ENCODE results near the gene LRRC10B.

Gene LRRC10B

DNA sequence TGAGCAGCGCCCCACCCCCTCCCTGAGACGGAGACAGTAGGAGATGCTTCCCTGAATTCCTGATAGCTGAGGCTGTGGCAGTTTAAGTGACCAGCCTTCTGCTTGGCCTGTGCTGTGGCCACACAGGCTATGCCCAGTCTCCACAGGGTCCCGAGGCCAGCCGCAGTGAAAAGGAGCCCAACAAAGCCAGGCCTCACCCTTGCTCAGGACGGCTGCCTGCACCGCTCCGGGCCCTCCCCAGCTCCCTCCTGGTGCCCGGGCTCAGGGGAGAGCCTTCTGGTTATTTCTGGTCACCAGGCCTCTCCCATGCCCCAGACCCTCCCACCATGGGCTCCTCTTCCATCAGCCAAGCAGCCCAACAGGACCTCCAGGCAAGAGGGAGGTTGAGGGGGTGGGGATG, 28.8 kb downstream of the LRRC10B start:
- no peaks in the 10 kb centered on the region for H3K27me3 ChIP-seq (ENCODE audit: control insufficient read depth, insufficient read depth, low read length, poor library complexity, severe bottlenecking)
- 86 to 89% methylated on average over 8 of the region's 8 CpGs for WGBS, 2 experiments
- no peaks in the 10 kb centered on the region for H3K9me3 ChIP-seq (ENCODE audit: control insufficient read depth, low read length)
- no peak overlapping the region for H3K4me3 ChIP-seq (ENCODE audit: insufficient read depth, low read depth, low read length)
- no peaks in the 10 kb centered on the region for H3K36me3 ChIP-seq (ENCODE audit: control insufficient read depth, insufficient read depth, low read length)
- H3K27ac ChIP-seq (ENCODE audit: insufficient read depth, low read depth, low read length, poor library complexity, severe bottlenecking): no peak overlapping the region
- H3K4me1 ChIP-seq (ENCODE audit: control insufficient read depth, insufficient read depth, low read length): peaks cover 40% of the 10 kb centered on the region

DNA sequence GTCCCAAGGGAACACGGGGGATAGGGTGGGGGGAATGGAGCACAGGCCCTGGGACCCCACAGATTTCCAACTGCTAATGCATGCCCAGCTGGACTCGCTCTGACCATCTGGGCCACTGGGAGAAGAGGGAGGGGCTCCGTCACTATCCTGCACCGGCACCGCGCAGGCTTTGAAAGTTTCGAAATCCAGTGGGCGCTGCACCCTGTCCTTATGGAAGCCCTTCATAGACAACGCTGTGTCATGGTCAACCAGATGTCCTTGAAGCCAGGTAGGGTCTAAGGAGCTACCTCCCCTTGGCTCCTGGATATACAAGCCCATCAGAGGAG, 30.1 kb downstream of the LRRC10B start:
- H3K4me3 ChIP-seq (ENCODE audit: insufficient read depth, low read depth, low read length): no peak overlapping the region
- H3K4me1 ChIP-seq (ENCODE audit: control insufficient read depth, insufficient read depth, low read length): peaks cover 48% of the 10 kb centered on the region
- no peaks in the 10 kb centered on the region for H3K36me3 ChIP-seq (ENCODE audit: control insufficient read depth, insufficient read depth, low read length)
- no peaks in the 10 kb centered on the region for H3K9me3 ChIP-seq (ENCODE audit: control insufficient read depth, low read length)
- no peak overlapping the region for H3K27ac ChIP-seq (ENCODE audit: insufficient read depth, low read depth, low read length, poor library complexity, severe bottlenecking)
- no peaks in the 10 kb centered on the region for H3K27me3 ChIP-seq (ENCODE audit: control insufficient read depth, insufficient read depth, low read length, poor library complexity, severe bottlenecking)
- 95% methylated on average over 9 of the region's 9 CpGs for WGBS, 2 experiments

DNA sequence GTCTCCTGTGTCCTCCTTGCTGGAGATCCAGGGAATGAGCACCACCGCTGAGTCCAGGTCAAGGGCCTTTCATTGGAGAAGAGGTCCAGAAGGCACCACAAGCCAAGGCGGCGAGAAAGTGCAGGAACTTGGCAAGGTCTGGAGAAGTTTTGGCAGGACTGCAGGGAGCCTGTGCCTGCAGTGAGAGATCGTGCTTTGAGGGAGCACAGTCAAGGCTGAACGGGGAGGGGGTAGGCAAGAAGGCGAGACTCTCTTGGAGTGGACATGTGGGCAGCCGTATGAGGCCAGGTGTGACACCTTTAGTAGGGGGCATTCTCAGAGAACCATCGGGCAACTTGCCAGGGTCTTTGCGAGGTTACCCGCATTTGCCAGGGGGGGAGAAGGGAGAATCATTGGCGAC, 30.5 kb downstream of the LRRC10B start:
- Histone ChIP-seq H3K9me3 (ENCODE audit: control insufficient read depth, low read length) (no peaks in the 10 kb centered on the region), H3K36me3 (ENCODE audit: control insufficient read depth, insufficient read depth, low read length) (no peaks in the 10 kb centered on the region), H3K4me3 (ENCODE audit: insufficient read depth, low read depth, low read length) (no peak overlapping the region), H3K4me1 (ENCODE audit: control insufficient read depth, insufficient read depth, low read length) (peaks cover 48% of the 10 kb centered on the region), H3K27ac (ENCODE audit: insufficient read depth, low read depth, low read length, poor library complexity, severe bottlenecking) (no peak overlapping the region), H3K27me3 (ENCODE audit: control insufficient read depth, insufficient read depth, low read length, poor library complexity, severe bottlenecking) (no peaks in the 10 kb centered on the region)
- 93 to 96% methylated on average over 11 of the region's 11 CpGs for WGBS, 2 experiments

DNA sequence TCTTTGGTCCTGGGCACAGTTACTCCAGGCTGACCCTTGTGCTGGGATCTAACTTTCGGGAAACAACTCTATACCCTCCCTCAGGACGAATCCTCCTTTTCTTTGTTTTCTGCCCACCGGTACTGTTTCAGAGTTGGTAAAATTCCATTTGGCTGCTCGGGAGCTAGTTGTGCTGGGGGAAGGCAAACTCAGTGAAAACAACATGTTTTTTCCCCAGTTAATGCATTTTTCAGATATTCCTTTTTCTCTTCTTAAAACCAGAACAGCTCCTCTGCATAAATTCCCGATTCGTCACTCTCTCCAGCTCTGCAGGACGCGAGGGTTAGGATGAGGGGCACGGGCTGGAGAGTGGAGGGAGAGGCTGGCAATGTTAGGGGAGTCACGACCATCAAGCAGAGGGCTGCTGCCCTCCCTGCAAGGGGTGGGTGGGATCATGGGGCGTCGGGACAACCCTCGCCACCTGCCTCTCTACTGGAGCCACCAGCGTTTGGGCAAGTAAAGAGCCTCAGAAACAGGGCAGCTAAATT, 31.3 kb downstream of the LRRC10B start:
- no peaks in the 10 kb centered on the region for H3K9me3 ChIP-seq (ENCODE audit: control insufficient read depth, low read length)
- no peaks in the 10 kb centered on the region for H3K36me3 ChIP-seq (ENCODE audit: control insufficient read depth, insufficient read depth, low read length)
- no peak overlapping the region for H3K4me3 ChIP-seq (ENCODE audit: insufficient read depth, low read depth, low read length)
- peak overlapping the region; percentile 30 for H3K27ac ChIP-seq (ENCODE audit: insufficient read depth, low read depth, low read length, poor library complexity, severe bottlenecking)
- 49 to 63% methylated on average over 12 to 14 of the region's 14 CpGs for WGBS, 2 experiments
- no peaks in the 10 kb centered on the region for H3K27me3 ChIP-seq (ENCODE audit: control insufficient read depth, insufficient read depth, low read length, poor library complexity, severe bottlenecking)
- H3K4me1 ChIP-seq (ENCODE audit: control insufficient read depth, insufficient read depth, low read length): peaks cover 48% of the 10 kb centered on the region

DNA sequence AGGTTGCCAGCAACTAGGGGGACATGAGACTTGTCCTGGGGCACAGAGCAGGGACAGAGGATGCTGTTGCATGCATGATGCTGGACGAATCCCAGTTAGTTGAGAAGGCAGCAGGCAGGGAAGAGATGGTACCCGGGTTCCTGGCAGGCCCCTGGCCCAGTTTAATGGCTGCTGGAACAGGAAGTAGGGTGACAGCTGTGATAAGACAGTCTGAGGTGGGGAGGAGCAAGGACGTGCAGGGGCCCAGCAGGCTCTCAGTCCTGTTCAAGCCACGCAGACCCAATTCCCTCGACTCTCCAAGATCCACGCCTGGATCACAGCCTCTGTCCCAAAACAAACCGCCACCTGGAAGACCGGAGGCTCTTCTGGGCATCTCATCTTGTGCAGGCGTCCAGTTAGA, 32.0 kb downstream of the LRRC10B start:
- H3K36me3 ChIP-seq (ENCODE audit: control insufficient read depth, insufficient read depth, low read length): no peaks in the 10 kb centered on the region
- no peak overlapping the region for H3K27ac ChIP-seq (ENCODE audit: insufficient read depth, low read depth, low read length, poor library complexity, severe bottlenecking)
- no peaks in the 10 kb centered on the region for H3K27me3 ChIP-seq (ENCODE audit: control insufficient read depth, insufficient read depth, low read length, poor library complexity, severe bottlenecking)
- no peak overlapping the region for H3K4me3 ChIP-seq (ENCODE audit: insufficient read depth, low read depth, low read length)
- H3K4me1 ChIP-seq (ENCODE audit: control insufficient read depth, insufficient read depth, low read length): peaks cover 48% of the 10 kb centered on the region
- H3K9me3 ChIP-seq (ENCODE audit: control insufficient read depth, low read length): no peaks in the 10 kb centered on the region
- 86 to 90% methylated on average over 9 of the region's 9 CpGs for WGBS, 2 experiments

DNA sequence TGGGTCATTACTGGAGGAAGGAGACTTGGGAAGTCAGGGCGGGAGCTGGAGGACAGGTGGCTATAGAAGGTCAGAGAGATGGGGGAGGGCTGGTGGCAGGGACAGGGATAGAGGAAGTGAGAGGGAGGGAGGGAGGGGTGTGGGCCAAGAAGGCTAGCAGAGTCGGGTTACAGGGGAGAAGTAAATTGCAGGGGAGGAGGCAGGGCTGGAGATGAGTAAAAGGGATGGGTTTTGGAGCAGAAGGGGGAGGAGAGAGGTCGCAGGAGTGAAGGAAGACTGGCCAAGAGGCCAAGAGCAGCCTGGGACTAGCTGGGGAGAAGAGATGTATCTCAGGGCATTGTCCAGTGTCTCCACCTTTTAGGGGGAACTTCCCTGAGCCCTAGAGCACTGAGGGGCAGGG, 33.0 kb downstream of the LRRC10B start:
- Histone ChIP-seq H3K4me1 (ENCODE audit: control insufficient read depth, insufficient read depth, low read length) (peaks cover 48% of the 10 kb centered on the region), H3K27me3 (ENCODE audit: control insufficient read depth, insufficient read depth, low read length, poor library complexity, severe bottlenecking) (no peaks in the 10 kb centered on the region), H3K36me3 (ENCODE audit: control insufficient read depth, insufficient read depth, low read length) (no peaks in the 10 kb centered on the region), H3K9me3 (ENCODE audit: control insufficient read depth, low read length) (no peaks in the 10 kb centered on the region), H3K4me3 (ENCODE audit: insufficient read depth, low read depth, low read length) (no peak overlapping the region), H3K27ac (ENCODE audit: insufficient read depth, low read depth, low read length, poor library complexity, severe bottlenecking) (no peak overlapping the region)
- 11 to 20% methylated on average over 3 of the region's 3 CpGs for WGBS, 2 experiments

DNA sequence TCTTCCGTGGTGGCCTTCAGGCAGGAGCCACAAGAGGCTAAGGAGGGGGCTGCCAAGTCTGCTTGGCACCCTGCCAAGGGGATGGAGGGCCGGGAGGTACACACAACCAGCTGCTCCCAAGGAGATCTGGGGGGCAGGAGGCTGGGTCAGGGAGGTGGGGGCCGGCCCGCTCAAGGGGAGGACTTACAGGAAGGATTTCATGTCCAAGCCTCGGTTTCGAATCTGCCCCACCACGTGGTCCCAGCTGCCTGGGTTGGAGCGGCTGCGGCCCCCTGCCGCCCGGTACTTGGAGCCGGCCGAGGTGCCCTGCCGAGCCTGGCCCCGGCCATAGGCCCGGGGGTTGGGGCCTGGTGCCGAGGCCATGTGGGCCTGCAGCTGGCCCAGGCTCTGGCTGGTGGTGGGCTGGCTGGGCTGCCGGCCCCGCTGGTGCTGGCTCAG, 33.5 kb downstream of the LRRC10B start:
- no peaks in the 10 kb centered on the region for H3K9me3 ChIP-seq (ENCODE audit: control insufficient read depth, low read length)
- 50 to 52% methylated on average over 19 of the region's 19 CpGs for WGBS, 2 experiments
- H3K4me3 ChIP-seq (ENCODE audit: insufficient read depth, low read depth, low read length): no peak overlapping the region
- H3K4me1 ChIP-seq (ENCODE audit: control insufficient read depth, insufficient read depth, low read length): peaks cover 48% of the 10 kb centered on the region
- no peaks in the 10 kb centered on the region for H3K36me3 ChIP-seq (ENCODE audit: control insufficient read depth, insufficient read depth, low read length)
- no peak overlapping the region for H3K27ac ChIP-seq (ENCODE audit: insufficient read depth, low read depth, low read length, poor library complexity, severe bottlenecking)
- H3K27me3 ChIP-seq (ENCODE audit: control insufficient read depth, insufficient read depth, low read length, poor library complexity, severe bottlenecking): no peaks in the 10 kb centered on the region

DNA sequence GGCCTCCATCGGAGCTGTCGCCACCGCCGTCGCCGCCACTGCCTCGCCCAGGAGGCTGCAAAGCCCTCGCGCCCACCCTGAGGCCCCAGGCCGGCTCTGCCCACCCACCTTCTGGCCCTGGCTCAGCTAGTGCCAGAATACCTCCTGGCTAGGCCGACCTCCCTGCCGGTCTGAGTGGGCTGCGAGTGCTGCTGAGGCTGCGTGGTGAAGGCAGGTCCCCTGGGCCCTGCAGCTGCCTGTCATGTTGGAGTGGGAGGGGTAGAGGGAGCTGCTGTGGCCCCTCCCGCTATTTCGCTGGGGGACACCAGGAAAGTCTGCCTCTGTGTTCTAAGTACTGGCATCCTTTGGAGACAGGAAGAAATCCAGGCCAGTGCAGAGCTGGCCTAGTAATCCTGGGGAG, 34.2 kb downstream of the LRRC10B start:
- Histone ChIP-seq H3K27me3 (ENCODE audit: control insufficient read depth, insufficient read depth, low read length, poor library complexity, severe bottlenecking) (no peaks in the 10 kb centered on the region), H3K36me3 (ENCODE audit: control insufficient read depth, insufficient read depth, low read length) (no peaks in the 10 kb centered on the region), H3K4me3 (ENCODE audit: insufficient read depth, low read depth, low read length) (no peak overlapping the region), H3K4me1 (ENCODE audit: control insufficient read depth, insufficient read depth, low read length) (peaks cover 46% of the 10 kb centered on the region), H3K9me3 (ENCODE audit: control insufficient read depth, low read length) (no peaks in the 10 kb centered on the region), H3K27ac (ENCODE audit: insufficient read depth, low read depth, low read length, poor library complexity, severe bottlenecking) (no peak overlapping the region)
- 85 to 87% methylated on average over 16 of the region's 16 CpGs for WGBS, 2 experiments

DNA sequence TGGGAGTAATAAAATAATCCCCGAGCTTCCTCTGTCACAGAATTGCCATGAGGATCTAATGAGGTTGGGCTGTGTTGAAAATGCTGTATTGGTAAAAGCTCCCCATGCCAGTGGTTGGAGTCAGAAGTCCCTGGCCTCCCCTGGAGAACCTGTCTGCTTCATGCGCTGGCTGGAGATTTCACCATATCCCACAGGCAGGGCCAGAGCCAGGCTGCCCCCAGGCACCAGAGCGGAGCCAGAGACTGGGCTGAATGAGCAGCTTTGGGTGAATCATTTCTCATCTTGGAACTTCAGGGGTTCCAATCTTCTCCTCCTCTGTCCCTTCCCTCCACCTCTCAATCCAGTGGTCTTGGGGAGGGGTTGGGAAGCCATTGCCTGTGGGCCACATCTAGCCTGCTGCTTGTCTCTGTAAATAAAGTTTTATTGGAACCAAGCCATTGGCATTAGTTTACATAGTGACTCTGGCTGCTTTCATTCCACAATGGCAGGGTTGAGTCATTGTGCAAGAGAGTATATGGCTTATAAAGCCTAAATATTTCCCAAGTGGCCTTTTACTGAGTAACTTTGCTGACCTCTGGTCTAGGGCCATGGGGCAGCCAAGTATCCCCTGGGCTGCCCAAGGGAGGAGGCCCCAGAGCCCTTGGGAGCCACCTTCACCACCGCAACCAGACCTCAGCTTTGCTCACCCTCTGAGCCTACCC, 35.2 kb downstream of the LRRC10B start:
- no peaks in the 10 kb centered on the region for H3K9me3 ChIP-seq (ENCODE audit: control insufficient read depth, low read length)
- H3K27ac ChIP-seq (ENCODE audit: insufficient read depth, low read depth, low read length, poor library complexity, severe bottlenecking): no peak overlapping the region
- H3K4me1 ChIP-seq (ENCODE audit: control insufficient read depth, insufficient read depth, low read length): peaks cover 43% of the 10 kb centered on the region
- H3K36me3 ChIP-seq (ENCODE audit: control insufficient read depth, insufficient read depth, low read length): no peaks in the 10 kb centered on the region
- H3K4me3 ChIP-seq (ENCODE audit: insufficient read depth, low read depth, low read length): no peak overlapping the region
- WGBS, 2 experiments: 94 to 95% methylated on average over 4 of the region's 4 CpGs
- H3K27me3 ChIP-seq (ENCODE audit: control insufficient read depth, insufficient read depth, low read length, poor library complexity, severe bottlenecking): no peaks in the 10 kb centered on the region

DNA sequence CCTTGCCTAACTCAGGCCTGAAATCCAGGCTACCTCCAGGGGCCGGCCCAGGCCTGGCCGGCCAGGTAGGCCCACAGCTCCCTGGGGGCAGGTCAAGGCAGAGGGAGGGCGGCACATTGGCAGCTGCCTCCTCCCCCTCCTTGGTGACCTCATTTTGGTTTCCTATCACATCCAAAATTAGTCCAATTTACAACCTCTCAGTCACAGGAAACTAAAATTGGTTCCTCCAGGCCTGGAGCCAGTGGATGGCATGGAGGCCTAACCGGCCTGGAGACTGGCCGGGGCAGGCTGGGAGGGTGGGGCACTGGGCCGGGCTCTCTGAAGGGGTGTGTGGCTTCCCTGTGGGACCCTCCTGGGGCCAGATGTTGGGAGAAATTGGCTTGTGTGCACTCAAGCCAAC, 35.9 kb downstream of the LRRC10B start:
- no peaks in the 10 kb centered on the region for H3K9me3 ChIP-seq (ENCODE audit: control insufficient read depth, low read length)
- H3K36me3 ChIP-seq (ENCODE audit: control insufficient read depth, insufficient read depth, low read length): no peaks in the 10 kb centered on the region
- no peak overlapping the region for H3K27ac ChIP-seq (ENCODE audit: insufficient read depth, low read depth, low read length, poor library complexity, severe bottlenecking)
- WGBS, 2 experiments: 92 to 95% methylated on average over 6 of the region's 6 CpGs
- H3K4me3 ChIP-seq (ENCODE audit: insufficient read depth, low read depth, low read length): no peak overlapping the region
- H3K27me3 ChIP-seq (ENCODE audit: control insufficient read depth, insufficient read depth, low read length, poor library complexity, severe bottlenecking): no peaks in the 10 kb centered on the region
- peaks cover 39% of the 10 kb centered on the region for H3K4me1 ChIP-seq (ENCODE audit: control insufficient read depth, insufficient read depth, low read length)

Data from ectodermal cell (in vitro differentiated cells).